Measurements from ENCODE around the gene CEP192. TPM values are rescaled to one million over a fixed set of nuclear protein-coding genes. Genes with fewer than 3 reads are reported as not detected.

CEP192 gene
- total and polyA plus RNA-seq, 7 donors: 3.1 to 12.3 (median 5.2) TPM

DNA sequence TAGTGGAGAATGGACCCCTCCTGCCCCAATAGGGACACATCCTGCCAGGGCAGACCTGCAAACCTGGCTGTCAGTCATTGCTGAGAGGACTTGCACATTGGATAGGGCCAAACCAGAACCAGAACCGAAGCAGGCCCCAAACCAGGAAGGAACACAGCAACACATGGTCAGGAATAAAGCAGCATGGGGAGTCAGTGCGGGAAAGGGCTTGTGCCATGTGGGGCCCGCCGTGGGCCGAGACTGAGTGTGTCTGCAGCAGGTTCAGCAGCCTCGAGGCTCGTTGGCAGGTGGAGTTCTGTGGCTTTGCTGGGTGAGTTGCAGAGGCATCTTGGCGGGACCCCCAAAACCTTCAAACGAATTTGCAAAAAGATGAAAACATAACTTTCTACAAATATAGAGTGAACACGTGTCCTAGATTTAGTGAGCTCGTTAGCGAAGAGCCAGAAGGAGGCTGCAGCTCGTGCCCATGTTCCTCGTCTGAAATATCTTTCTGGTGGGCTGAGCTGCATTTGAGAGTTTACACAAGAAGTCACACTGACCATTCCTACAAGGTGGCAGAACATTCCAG is 182.5 kb downstream of the CEP192 start:
- TF ChIP-seq, protein P1, sequence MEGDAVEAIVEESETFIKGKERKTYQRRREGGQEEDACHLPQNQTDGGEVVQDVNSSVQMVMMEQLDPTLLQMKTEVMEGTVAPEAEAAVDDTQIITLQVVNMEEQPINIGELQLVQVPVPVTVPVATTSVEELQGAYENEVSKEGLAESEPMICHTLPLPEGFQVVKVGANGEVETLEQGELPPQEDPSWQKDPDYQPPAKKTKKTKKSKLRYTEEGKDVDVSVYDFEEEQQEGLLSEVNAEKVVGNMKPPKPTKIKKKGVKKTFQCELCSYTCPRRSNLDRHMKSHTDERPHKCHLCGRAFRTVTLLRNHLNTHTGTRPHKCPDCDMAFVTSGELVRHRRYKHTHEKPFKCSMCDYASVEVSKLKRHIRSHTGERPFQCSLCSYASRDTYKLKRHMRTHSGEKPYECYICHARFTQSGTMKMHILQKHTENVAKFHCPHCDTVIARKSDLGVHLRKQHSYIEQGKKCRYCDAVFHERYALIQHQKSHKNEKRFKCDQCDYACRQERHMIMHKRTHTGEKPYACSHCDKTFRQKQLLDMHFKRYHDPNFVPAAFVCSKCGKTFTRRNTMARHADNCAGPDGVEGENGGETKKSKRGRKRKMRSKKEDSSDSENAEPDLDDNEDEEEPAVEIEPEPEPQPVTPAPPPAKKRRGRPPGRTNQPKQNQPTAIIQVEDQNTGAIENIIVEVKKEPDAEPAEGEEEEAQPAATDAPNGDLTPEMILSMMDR (IDR thresholded peaks at IDR 0.05): no peak
- DNase-seq (no peak), ATAC-seq (no peak)
- Histone ChIP-seq H3K36me3 (ENCODE audit: insufficient read depth in 1 of 2, low read depth in 1 of 2) (no peaks in the 10 kb centered on the region), H3K27me3 (ENCODE audit: insufficient read depth in 3 of 3, low read length in 2 of 3) (no peaks in the 10 kb centered on the region), H3K4me3 (no peak overlapping the region), H3K27ac (no peak overlapping the region), H3K9me3 (no peaks in the 10 kb centered on the region), H3K4me1 (no peaks in the 10 kb centered on the region)
- intact Hi-C loops (cut with DNase I): no loop called here
- 88 to 93% (median 89%) methylated on average over 14 of the region's 14 CpGs for WGBS, 3 donors

Other genes with a start within 250 kb of the CEP192 start
- 10 to 100 TPM in 3 of 4 donors, 1 to 10 TPM in 1; 8.4 to 21.9 (median 14.5) TPM for gene PTPN2, start 107.1 kb upstream of the CEP192 start, total RNA-seq
- 10 to 100 TPM; 12.5 to 27.0 (median 13.7) TPM for gene PTPN2, start 107.1 kb upstream of the CEP192 start, polyA plus RNA-seq
- gene SEH1L, start 43.4 kb upstream of the CEP192 start, total RNA-seq: 10 to 100 TPM; 22.7 to 53.4 (median 36.7) TPM
- 10 to 100 TPM; 33.8 to 70.9 (median 46.6) TPM for gene SEH1L, start 43.4 kb upstream of the CEP192 start, polyA plus RNA-seq
- gene LDLRAD4, start 227.4 kb downstream of the CEP192 start, total RNA-seq: 10 to 100 TPM in 1 of 4 donors, 1 to 10 TPM in 3; 3.8 to 13.9 (median 7.8) TPM
- gene LDLRAD4, start 227.4 kb downstream of the CEP192 start, polyA plus RNA-seq: 1 to 10 TPM; 1.8 to 2.1 (median 2.0) TPM

Data from psoas muscle (tissue), 8 donors.